Tibial artery (tissue), 4 donors: ENCODE measurements around the gene ITGB4.

ENCODE experiments used
- DNase-seq, 2 donors: peaks; one replicate each; pipeline ENCODE4 v3.0.0-alpha.2; 2019
- H3K27ac ChIP-seq, 2 donors: fragments of 200-600 bp; sonication (generic) in 1 of 2; 1 replicate in 1 of 2; 2 replicates in 1 of 2; pipeline ENCODE4 v1.5.1; 2018 to 2019; ENCODE audit warnings: mild to moderate bottlenecking in 1 of 2
- H3K27me3 ChIP-seq, 2 donors: fragments of 200-600 bp; sonication (generic) in 1 of 2; one replicate each; pipeline versions ENCODE4 v1.5.1 to v1.6.0; 2016 to 2019
- H3K36me3 ChIP-seq, 3 donors: fragments of 200-600 bp; sonication (generic) in 2 of 3; one replicate each; pipeline ENCODE4 v1.5.1; 2016 to 2019; ENCODE audit warnings: mild to moderate bottlenecking in 2 of 3
- H3K4me1 ChIP-seq, 4 donors: fragments of 200-600 bp; sonication (generic) in 2 of 4; 1 replicate in 3 of 4; 2 replicates in 1 of 4; pipeline ENCODE4 v1.5.1; 2016 to 2019
- H3K4me3 ChIP-seq, 2 donors: fragments of 200-600 bp; sonication (generic) in 1 of 2; 1 replicate in 1 of 2; 2 replicates in 1 of 2; pipeline ENCODE4 v1.5.1; 2018 to 2019; ENCODE audit warnings: mild to moderate bottlenecking in 2 of 2
- H3K9me3 ChIP-seq, 3 donors: fragments of 200-600 bp; sonication (generic) in 1 of 3; one replicate each; pipeline ENCODE4 v1.5.1; 2016 to 2019
- intact Hi-C: fragments of 100-400 bp; cut with DNase I; formaldehyde crosslinking; loops from one replicate; pipeline ENCODE4 v1.15.0; 2023; ENCODE audit warnings: low total_unique reads
- TF ChIP-seq, protein P1 (sequence below), 2 experiments: fragments of 200-600 bp in 1 of 2; fragments of 450-650 bp in 1 of 2; IDR thresholded peaks; one replicate each; pipeline ENCODE4 v1.5.1; 2017 to 2019; ENCODE audit warnings: antibody characterized with exemption in 2 of 2, mild to moderate bottlenecking in 1 of 2, moderate library complexity in 1 of 2

ITGB4 gene

DNA sequence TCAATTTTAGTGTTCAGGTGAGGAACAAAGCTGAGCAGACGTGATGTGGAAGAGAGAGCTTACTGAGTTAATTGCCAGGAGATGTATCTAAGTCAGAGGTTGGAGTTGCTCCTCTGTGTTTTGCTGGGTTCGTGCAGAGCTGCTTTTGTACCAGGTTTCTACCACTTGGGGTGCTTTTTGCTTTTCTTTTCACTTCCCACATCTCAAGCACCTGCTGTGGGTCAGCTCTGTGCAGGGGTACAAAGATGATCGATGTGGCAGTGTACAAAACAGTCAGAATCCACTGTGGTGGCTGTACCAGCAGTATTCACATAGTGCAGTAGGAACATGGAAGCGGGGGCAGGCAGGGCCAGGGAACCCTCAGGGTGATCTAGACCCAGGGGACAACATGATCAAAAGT, 78.1 kb downstream of the ITGB4 start:
- TF ChIP-seq, protein P1, sequence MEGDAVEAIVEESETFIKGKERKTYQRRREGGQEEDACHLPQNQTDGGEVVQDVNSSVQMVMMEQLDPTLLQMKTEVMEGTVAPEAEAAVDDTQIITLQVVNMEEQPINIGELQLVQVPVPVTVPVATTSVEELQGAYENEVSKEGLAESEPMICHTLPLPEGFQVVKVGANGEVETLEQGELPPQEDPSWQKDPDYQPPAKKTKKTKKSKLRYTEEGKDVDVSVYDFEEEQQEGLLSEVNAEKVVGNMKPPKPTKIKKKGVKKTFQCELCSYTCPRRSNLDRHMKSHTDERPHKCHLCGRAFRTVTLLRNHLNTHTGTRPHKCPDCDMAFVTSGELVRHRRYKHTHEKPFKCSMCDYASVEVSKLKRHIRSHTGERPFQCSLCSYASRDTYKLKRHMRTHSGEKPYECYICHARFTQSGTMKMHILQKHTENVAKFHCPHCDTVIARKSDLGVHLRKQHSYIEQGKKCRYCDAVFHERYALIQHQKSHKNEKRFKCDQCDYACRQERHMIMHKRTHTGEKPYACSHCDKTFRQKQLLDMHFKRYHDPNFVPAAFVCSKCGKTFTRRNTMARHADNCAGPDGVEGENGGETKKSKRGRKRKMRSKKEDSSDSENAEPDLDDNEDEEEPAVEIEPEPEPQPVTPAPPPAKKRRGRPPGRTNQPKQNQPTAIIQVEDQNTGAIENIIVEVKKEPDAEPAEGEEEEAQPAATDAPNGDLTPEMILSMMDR (IDR thresholded peaks at IDR 0.05) = no peak
- no peaks in the 10 kb centered on the region for H3K4me1 ChIP-seq
- no peaks in the 10 kb centered on the region for H3K27me3 ChIP-seq
- peaks cover 6 to 55% (median 34%) of the 10 kb centered on the region in 3 donors for H3K36me3 ChIP-seq
- no peaks in the 10 kb centered on the region for H3K9me3 ChIP-seq
- intact Hi-C loops = no loop called here
- H3K27ac ChIP-seq = no peak overlapping the region
- DNase-seq = peak in 1 of 2 donors; percentile 35
- no peak overlapping the region for H3K4me3 ChIP-seq

GRCh38 chr17:75803883-75804282, 82.6 kb downstream of the ITGB4 start:
- no peak overlapping the region for H3K4me3 ChIP-seq
- peaks cover 0 to 28% (median 20%) of the 10 kb centered on the region in 3 donors for H3K36me3 ChIP-seq
- TF ChIP-seq, protein P1 (IDR thresholded peaks at IDR 0.05) = no peak
- no peaks in the 10 kb centered on the region for H3K27me3 ChIP-seq
- peaks cover 0 to 6% (median 5%) of the 10 kb centered on the region in 4 donors for H3K4me1 ChIP-seq
- intact Hi-C loops = no loop called here
- no peak overlapping the region for H3K27ac ChIP-seq
- H3K9me3 ChIP-seq = no peaks in the 10 kb centered on the region
- no peak for DNase-seq

DNA sequence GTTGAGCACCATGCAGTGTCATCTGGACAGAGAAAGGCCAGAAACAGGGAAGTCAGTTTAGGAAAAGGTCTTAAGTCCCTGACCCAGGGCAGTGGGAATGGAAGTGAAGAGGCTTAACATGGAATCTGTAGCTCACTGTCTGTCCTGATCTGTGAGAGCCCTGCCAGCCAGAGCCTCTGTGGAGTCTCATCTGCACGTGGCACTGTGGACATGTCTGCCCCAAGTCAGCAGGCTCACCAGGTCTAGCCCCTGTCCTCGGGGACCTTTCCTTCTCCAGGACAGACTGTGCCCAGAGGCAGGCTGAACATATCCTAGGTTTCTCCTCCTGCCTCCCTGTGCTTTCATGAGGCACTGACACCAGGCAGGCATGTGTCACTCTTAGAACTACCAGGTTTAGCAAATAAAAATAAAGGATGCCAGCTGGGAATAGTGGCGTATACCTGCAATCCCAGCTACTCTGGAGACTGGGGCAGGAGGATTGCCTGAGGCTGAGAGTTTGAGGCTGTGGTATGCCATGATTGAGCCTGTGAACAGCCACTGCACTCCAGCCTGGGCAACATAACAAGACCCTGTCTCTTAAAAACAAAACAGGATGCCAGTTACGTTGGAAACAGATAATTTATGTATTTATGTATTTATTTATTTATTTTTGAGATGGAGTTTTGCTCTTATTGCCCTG, 85.7 kb downstream of the ITGB4 start:
- TF ChIP-seq, protein P1 (IDR thresholded peaks at IDR 0.05) = no peak
- intact Hi-C loops = no loop called here
- DNase-seq = peak in 1 of 2 donors; percentile 40
- Histone ChIP-seq H3K27ac (no peak overlapping the region), H3K9me3 (no peaks in the 10 kb centered on the region), H3K4me1 (peaks cover 0 to 19% (median 14%) of the 10 kb centered on the region in 4 donors), H3K4me3 (no peak overlapping the region), H3K27me3 (no peaks in the 10 kb centered on the region), H3K36me3 (peaks cover 13 to 34% (median 25%) of the 10 kb centered on the region in 3 donors)
